ENCODE measurements around the gene SRGAP2C. TPM values are rescaled to one million over a fixed set of nuclear protein-coding genes. Genes with fewer than 3 reads are reported as not detected.
A peak's percentile ranks its signal among the peaks of the same experiment; 100 is the strongest.
"Not testable (repeated sequence)": the region's sequence is repeated elsewhere in the genome, so short reads cannot be mapped to it uniquely, and the experiment has no call there.

SRGAP2C gene
- total and polyA plus RNA-seq, 2 donors (not counting 3 experiments of a cell fraction or from before 2014, with no cell fraction given), result 5.6 to 56.4 TPM

DNA sequence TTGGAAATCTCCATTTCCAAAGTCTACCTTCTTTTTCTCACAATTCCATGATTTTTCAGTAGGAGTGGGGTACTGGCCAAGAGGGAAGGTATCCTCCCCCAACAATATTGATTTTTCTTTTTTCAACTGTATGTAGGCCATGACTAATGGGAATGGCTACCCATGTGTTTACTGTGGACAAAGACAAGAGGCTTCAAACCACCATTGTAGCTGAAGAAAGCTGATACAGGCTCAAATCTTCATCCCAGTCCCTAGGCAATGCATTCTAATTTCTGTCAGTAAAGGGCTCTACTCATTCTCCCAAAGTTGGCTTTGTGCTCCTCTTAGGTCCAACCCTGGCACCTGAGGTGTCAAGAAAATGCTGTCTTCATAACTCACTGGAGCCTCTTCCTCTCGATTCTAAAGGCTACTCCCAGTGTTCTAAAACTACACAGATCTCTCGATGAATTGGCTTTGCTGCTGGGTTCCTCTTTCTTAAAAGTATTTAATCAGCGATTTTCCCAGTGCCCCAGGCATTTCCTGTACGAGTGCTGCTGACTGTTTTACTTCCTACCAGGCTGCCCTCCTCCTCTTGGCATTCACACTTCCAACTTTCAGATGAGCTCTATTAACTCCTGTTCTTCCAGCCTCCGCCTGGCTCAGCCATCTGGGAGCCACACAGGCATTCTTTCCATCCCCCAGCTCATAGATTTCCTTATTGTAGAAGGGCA is 171.1 kb downstream of the SRGAP2C start:
- H2AFZ ChIP-seq (ENCODE audit: low read depth, low read length); intact Hi-C loops (cut with micrococcal nuclease); H4K20me1 ChIP-seq (replicated peaks; ENCODE audit: control insufficient read depth, extremely low read depth, insufficient read depth, low read length); H3K9me3 ChIP-seq (replicated peaks; ENCODE audit: control insufficient read depth, insufficient read depth, low read length); H3K27ac ChIP-seq (ENCODE audit: insufficient read depth, low read depth, low read length); H3K36me3 ChIP-seq (ENCODE audit: control insufficient read depth in 2 of 2, extremely low read depth in 1 of 2, insufficient read depth in 2 of 2, low read length in 2 of 2); H3K27me3 ChIP-seq (ENCODE audit: control insufficient read depth in 2 of 2, insufficient read depth in 2 of 2, low read length in 2 of 2); FAIRE-seq; H3K4me2 ChIP-seq (ENCODE audit: insufficient read depth, low read length); H3K4me3 ChIP-seq (replicated peaks in 1 of 3; ENCODE audit: insufficient read depth in 1 of 3, low read depth in 1 of 3, low read length in 3 of 3); H3K9me1 ChIP-seq (replicated peaks; ENCODE audit: control insufficient read depth, extremely low read depth, insufficient read depth, low read length); POLR2A ChIA-PET; DNase-seq (ENCODE audit: low read depth, low spot score); dilution Hi-C loops (cut with MboI; ENCODE audit: extremely low pct_ligation_motif_present, low sequenced_read_pairs); H3K4me1 ChIP-seq (ENCODE audit: control insufficient read depth, extremely low read depth, insufficient read depth, low read length); H3K79me2 ChIP-seq (ENCODE audit: control insufficient read depth, insufficient read depth, low read length); CTCF ChIA-PET; H3K9ac ChIP-seq (replicated peaks; ENCODE audit: extremely low read depth, insufficient read depth, low read length): not testable (repeated sequence)
- BruUV-seq (replicated peaks), result TSS peak; percentile 69

- H3K9me3 ChIP-seq (replicated peaks; ENCODE audit: control insufficient read depth, insufficient read depth, low read length); H2AFZ ChIP-seq (ENCODE audit: low read depth, low read length); H3K79me2 ChIP-seq (ENCODE audit: control insufficient read depth, insufficient read depth, low read length); H3K4me3 ChIP-seq (replicated peaks in 1 of 3; ENCODE audit: insufficient read depth in 1 of 3, low read depth in 1 of 3, low read length in 3 of 3); H3K4me1 ChIP-seq (ENCODE audit: control insufficient read depth, extremely low read depth, insufficient read depth, low read length); intact Hi-C loops (cut with micrococcal nuclease); H3K27ac ChIP-seq (ENCODE audit: insufficient read depth, low read depth, low read length); POLR2A ChIA-PET; H3K9ac ChIP-seq (replicated peaks; ENCODE audit: extremely low read depth, insufficient read depth, low read length); CTCF ChIA-PET; H4K20me1 ChIP-seq (replicated peaks; ENCODE audit: control insufficient read depth, extremely low read depth, insufficient read depth, low read length); H3K9me1 ChIP-seq (replicated peaks; ENCODE audit: control insufficient read depth, extremely low read depth, insufficient read depth, low read length); dilution Hi-C loops (cut with MboI; ENCODE audit: extremely low pct_ligation_motif_present, low sequenced_read_pairs); FAIRE-seq; H3K4me2 ChIP-seq (ENCODE audit: insufficient read depth, low read length); BruUV-seq (replicated peaks); H3K36me3 ChIP-seq (ENCODE audit: control insufficient read depth in 2 of 2, extremely low read depth in 1 of 2, insufficient read depth in 2 of 2, low read length in 2 of 2); H3K27me3 ChIP-seq (ENCODE audit: control insufficient read depth in 2 of 2, insufficient read depth in 2 of 2, low read length in 2 of 2); DNase-seq (ENCODE audit: low read depth, low spot score): not testable (repeated sequence)
Measured at GRCh38 chr1:121356819-121357218, 172.0 kb downstream of the SRGAP2C start.

DNA sequence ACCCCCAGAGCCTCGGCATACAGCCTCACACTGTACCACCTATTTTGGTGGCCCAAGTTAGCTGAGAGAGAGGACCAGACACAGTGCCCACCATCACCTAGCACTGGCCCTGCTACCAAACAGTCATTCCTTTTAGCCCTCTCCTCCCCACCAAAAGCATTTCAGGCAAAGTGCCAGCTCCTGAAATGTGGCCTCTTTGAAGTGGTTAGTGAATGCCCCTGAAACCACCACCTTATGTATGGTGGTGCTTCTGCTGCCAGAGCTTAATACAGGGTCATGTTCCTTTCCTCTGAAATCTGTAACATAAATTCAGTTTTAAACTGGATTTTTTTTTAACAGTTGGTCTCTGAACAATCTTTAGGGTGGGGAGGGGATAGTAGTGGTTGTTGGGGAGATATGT is 175.8 kb downstream of the SRGAP2C start:
- H3K4me2 ChIP-seq (ENCODE audit: insufficient read depth, low read length); H3K9me1 ChIP-seq (replicated peaks; ENCODE audit: control insufficient read depth, extremely low read depth, insufficient read depth, low read length); H3K27ac ChIP-seq (ENCODE audit: insufficient read depth, low read depth, low read length); H2AFZ ChIP-seq (ENCODE audit: low read depth, low read length); H3K4me1 ChIP-seq (ENCODE audit: control insufficient read depth, extremely low read depth, insufficient read depth, low read length); POLR2A ChIA-PET; H3K4me3 ChIP-seq (replicated peaks in 1 of 3; ENCODE audit: insufficient read depth in 1 of 3, low read depth in 1 of 3, low read length in 3 of 3); dilution Hi-C loops (cut with MboI; ENCODE audit: extremely low pct_ligation_motif_present, low sequenced_read_pairs); DNase-seq (ENCODE audit: low read depth, low spot score); FAIRE-seq; BruUV-seq (replicated peaks); H3K9ac ChIP-seq (replicated peaks; ENCODE audit: extremely low read depth, insufficient read depth, low read length); H3K27me3 ChIP-seq (ENCODE audit: control insufficient read depth in 2 of 2, insufficient read depth in 2 of 2, low read length in 2 of 2); H4K20me1 ChIP-seq (replicated peaks; ENCODE audit: control insufficient read depth, extremely low read depth, insufficient read depth, low read length); H3K9me3 ChIP-seq (replicated peaks; ENCODE audit: control insufficient read depth, insufficient read depth, low read length); intact Hi-C loops (cut with micrococcal nuclease); CTCF ChIA-PET; H3K79me2 ChIP-seq (ENCODE audit: control insufficient read depth, insufficient read depth, low read length); H3K36me3 ChIP-seq (ENCODE audit: control insufficient read depth in 2 of 2, extremely low read depth in 1 of 2, insufficient read depth in 2 of 2, low read length in 2 of 2): not testable (repeated sequence)

- H4K20me1 ChIP-seq (replicated peaks; ENCODE audit: control insufficient read depth, extremely low read depth, insufficient read depth, low read length); POLR2A ChIA-PET; H3K9me1 ChIP-seq (replicated peaks; ENCODE audit: control insufficient read depth, extremely low read depth, insufficient read depth, low read length); H3K9me3 ChIP-seq (replicated peaks; ENCODE audit: control insufficient read depth, insufficient read depth, low read length); H3K4me1 ChIP-seq (ENCODE audit: control insufficient read depth, extremely low read depth, insufficient read depth, low read length); H3K27me3 ChIP-seq (ENCODE audit: control insufficient read depth in 2 of 2, insufficient read depth in 2 of 2, low read length in 2 of 2); H3K27ac ChIP-seq (ENCODE audit: insufficient read depth, low read depth, low read length); H3K79me2 ChIP-seq (ENCODE audit: control insufficient read depth, insufficient read depth, low read length); dilution Hi-C loops (cut with MboI; ENCODE audit: extremely low pct_ligation_motif_present, low sequenced_read_pairs); H3K36me3 ChIP-seq (ENCODE audit: control insufficient read depth in 2 of 2, extremely low read depth in 1 of 2, insufficient read depth in 2 of 2, low read length in 2 of 2); DNase-seq (ENCODE audit: low read depth, low spot score); H2AFZ ChIP-seq (ENCODE audit: low read depth, low read length); H3K9ac ChIP-seq (replicated peaks; ENCODE audit: extremely low read depth, insufficient read depth, low read length); BruUV-seq (replicated peaks); H3K4me3 ChIP-seq (replicated peaks in 1 of 3; ENCODE audit: insufficient read depth in 1 of 3, low read depth in 1 of 3, low read length in 3 of 3); FAIRE-seq; H3K4me2 ChIP-seq (ENCODE audit: insufficient read depth, low read length); intact Hi-C loops (cut with micrococcal nuclease); CTCF ChIA-PET: not testable (repeated sequence)
Measured at GRCh38 chr1:121361451-121362233, 176.9 kb downstream of the SRGAP2C start.
